Right lobe of liver (tissue), 4 donors: ENCODE measurements around the gene PTPRN2.

Experiments
- CTCF ChIP-seq, 4 donors: fragments of 200-600 bp in 3 of 4; fragments of 450-650 bp in 1 of 4; IDR thresholded peaks; one replicate each; pipeline versions ENCODE4 v1.5.1 to v1.8.0; 2016 to 2022; ENCODE audit warnings: antibody characterized with exemption in 4 of 4, mild to moderate bottlenecking in 2 of 4
- POLR2A ChIP-seq: fragments of 450-650 bp; IDR thresholded peaks from one replicate; pipeline ENCODE4 v1.6.1; 2017; ENCODE audit warnings: antibody characterized with exemption, mild to moderate bottlenecking
- donor health status: DM: no; HTN: no; CAD: no.
- donor health status: DM: no; HTN: no; CAD: no.
- donor health status: DM: no; HTN: yes; CAD: no.

- TF ChIP-seq POLR2A (no peak), CTCF (IDR thresholded peaks at IDR 0.05) (no peak)
These were observed 689.9 kb downstream of the PTPRN2 start for GRCh38 chr7:157897681-157898080.
